ENCODE results near the gene AMBRA1. TPM values are rescaled to one million over a fixed set of nuclear protein-coding genes. Genes with fewer than 3 reads are reported as not detected.

AMBRA1 gene
- total and polyA plus RNA-seq, 8 donors: 6.8 to 18.7 (median 11.1) TPM

- TF ChIP-seq, protein P1, sequence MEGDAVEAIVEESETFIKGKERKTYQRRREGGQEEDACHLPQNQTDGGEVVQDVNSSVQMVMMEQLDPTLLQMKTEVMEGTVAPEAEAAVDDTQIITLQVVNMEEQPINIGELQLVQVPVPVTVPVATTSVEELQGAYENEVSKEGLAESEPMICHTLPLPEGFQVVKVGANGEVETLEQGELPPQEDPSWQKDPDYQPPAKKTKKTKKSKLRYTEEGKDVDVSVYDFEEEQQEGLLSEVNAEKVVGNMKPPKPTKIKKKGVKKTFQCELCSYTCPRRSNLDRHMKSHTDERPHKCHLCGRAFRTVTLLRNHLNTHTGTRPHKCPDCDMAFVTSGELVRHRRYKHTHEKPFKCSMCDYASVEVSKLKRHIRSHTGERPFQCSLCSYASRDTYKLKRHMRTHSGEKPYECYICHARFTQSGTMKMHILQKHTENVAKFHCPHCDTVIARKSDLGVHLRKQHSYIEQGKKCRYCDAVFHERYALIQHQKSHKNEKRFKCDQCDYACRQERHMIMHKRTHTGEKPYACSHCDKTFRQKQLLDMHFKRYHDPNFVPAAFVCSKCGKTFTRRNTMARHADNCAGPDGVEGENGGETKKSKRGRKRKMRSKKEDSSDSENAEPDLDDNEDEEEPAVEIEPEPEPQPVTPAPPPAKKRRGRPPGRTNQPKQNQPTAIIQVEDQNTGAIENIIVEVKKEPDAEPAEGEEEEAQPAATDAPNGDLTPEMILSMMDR (IDR thresholded peaks at IDR 0.05): no peak
- Histone ChIP-seq H3K9me3 (no peaks in the 10 kb centered on the region), H3K4me3 (no peak overlapping the region), H3K27me3 (no peaks in the 10 kb centered on the region), H3K36me3 (no peaks in the 10 kb centered on the region), H3K27ac (no peak overlapping the region), H3K4me1 (peaks cover 0 to 17% (median 0%) of the 10 kb centered on the region in 3 donors)
- 84 to 89% methylated on average over 2 of the region's 2 CpGs for WGBS, 2 donors
- intact Hi-C loops (cut with DNase I): loop anchor here in 1 of 3 donors (5.0 kb wide), 1 partner anchor 139 kb away; no protein-coding TSS in a partner anchor
- FAIRE-seq (no peak), ATAC-seq (no peak), DNase-seq (no peak)
Observed at GRCh38 chr11:46526216-46527215, 67.3 kb downstream of the AMBRA1 start.

- intact Hi-C loops (cut with DNase I): no loop called here
- Histone ChIP-seq H3K4me1 (peaks cover 0 to 17% (median 0%) of the 10 kb centered on the region in 3 donors), H3K36me3 (no peaks in the 10 kb centered on the region), H3K27me3 (no peaks in the 10 kb centered on the region), H3K27ac (no peak overlapping the region), H3K9me3 (no peaks in the 10 kb centered on the region), H3K4me3 (no peak overlapping the region)
- DNase-seq (no peak), FAIRE-seq (no peak), ATAC-seq (no peak)
- TF ChIP-seq, protein P1 (IDR thresholded peaks at IDR 0.05): no peak
Observed at GRCh38 chr11:46524201-46524770, 69.5 kb downstream of the AMBRA1 start.

DNA sequence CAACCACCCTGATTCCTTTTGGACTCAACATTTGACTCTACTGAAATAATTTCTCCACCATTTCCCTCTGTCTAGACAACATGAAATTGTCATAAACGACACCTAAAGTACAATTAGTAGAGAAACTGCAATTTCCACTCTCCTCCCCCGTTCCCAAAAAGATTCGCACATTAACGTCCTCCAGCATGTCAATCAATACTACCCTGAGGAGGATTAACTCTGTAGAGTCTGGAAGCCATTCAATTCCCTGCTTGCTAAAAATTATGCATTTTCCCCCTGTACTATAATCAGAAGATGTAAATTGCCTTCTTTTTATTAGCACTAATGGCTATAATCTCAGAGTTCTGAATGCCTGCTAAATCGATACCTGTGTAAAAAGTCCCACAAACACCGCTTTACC is 70.5 kb downstream of the AMBRA1 start:
- Histone ChIP-seq H3K27me3 (no peaks in the 10 kb centered on the region), H3K9me3 (no peaks in the 10 kb centered on the region), H3K36me3 (no peaks in the 10 kb centered on the region), H3K27ac (peak overlapping the region in 1 of 4 donors; percentile 34), H3K4me3 (no peak overlapping the region), H3K4me1 (peaks cover 0 to 17% (median 5%) of the 10 kb centered on the region in 3 donors)
- DNase-seq (no peak), FAIRE-seq (no peak), ATAC-seq (no peak)
- WGBS, 2 donors: 37 to 40% methylated on average over 6 of the region's 6 CpGs
- intact Hi-C loops (cut with DNase I): no loop called here
- TF ChIP-seq, protein P1 (IDR thresholded peaks at IDR 0.05): no peak

DNA sequence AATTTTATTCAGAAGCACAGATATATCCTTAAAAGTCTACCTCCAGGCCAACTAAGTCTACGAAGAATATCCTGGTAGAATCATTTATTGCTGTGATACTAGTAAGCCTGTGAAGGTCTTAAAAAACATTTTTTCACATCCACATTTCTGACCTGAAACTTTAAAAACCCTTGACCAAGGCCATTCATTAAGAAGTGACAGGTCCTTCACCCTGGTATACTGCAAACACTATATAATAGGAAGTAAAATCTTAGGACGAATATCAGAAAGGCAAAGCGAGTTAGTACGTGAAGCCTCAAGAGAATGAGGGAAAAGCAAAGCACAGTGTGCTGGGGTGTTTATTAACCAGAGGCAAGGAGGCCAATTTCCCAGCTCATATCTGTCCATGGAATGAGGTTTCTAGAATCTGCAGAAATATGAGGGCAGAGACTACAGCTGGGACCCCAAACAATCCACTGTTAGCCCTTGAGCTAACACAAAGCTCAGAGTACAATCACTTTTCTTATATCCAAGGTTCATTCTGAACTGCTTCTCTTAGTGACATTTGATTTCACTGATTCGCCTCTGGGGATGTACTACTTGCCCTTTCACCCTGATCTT is 71.0 kb downstream of the AMBRA1 start:
- DNase-seq (no peak), ATAC-seq (peak in 3 of 4 donors; percentile 43 to 70 (median 62)), FAIRE-seq (no peak)
- Histone ChIP-seq H3K27me3 (no peaks in the 10 kb centered on the region), H3K9me3 (no peaks in the 10 kb centered on the region), H3K36me3 (no peaks in the 10 kb centered on the region), H3K4me1 (peaks cover 0 to 17% (median 5%) of the 10 kb centered on the region in 3 donors), H3K4me3 (no peak overlapping the region), H3K27ac (peak overlapping the region in 1 of 4 donors; percentile 34)
- intact Hi-C loops (cut with DNase I): no loop called here
- 18 to 25% methylated on average over 5 of the region's 5 CpGs for WGBS, 2 donors
- TF ChIP-seq, protein P1 (IDR thresholded peaks at IDR 0.05): no peak

All from pancreas (tissue), 10 donors.